CD4-positive, alpha-beta T cell treated with Interleukin-12 subunit alpha and Interleukin-12 subunit beta, for 1 hour (primary cell): ENCODE measurements around the gene OXCT1.
"Not testable (repeated sequence)": the region's sequence is repeated elsewhere in the genome, so short reads cannot be mapped to it uniquely, and the experiment has no call there.

Experiments used
- DNase-seq: peaks from one replicate; pipeline ENCODE4 v3.0.0-alpha.2; 2020

OXCT1 gene

GRCh38 chr5:41772056-41772455 lies 98.2 kb downstream of the OXCT1 start:
- DNase-seq = no peak

DNA sequence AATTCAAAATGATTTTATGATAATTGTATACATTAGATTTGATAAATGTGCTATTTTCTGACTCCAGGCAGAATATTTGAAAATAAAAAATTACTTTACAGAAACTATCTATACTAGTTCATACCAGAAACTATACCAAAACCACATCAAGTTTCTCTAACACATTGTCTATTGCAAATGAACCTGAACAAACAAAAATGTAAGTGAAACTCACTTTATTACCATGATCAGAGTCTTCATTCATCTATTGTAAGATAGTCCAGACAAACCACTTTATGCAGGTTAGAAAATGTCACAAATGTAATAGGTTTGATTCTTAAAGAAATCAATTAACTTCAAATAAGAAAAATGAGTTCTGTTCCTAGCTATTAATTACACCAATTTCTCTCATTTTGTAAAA lies 99.4 kb downstream of the OXCT1 start:
- no peak for DNase-seq

DNA sequence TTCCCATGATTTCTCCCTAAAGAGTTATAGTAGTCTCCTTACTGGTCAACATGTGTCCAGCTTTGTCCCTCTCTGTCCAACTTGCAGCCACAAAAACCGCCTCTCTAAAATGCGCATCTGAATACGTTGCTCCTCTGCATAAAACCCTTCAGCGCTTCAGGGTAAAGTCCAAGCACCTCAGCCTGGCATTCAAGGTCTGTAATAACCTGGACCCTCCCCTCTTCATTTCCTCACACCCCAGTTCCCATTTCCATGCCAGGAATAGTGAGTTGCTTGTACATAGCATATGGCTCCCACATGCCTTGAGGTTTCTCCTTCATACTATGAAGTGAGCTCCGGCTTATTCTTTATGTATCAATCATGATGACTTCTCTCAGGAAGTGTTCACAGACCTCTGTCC lies 101.5 kb downstream of the OXCT1 start:
- no peak for DNase-seq

- no peak for DNase-seq
Measured at GRCh38 chr5:41764650-41765049, 105.6 kb downstream of the OXCT1 start.

DNA sequence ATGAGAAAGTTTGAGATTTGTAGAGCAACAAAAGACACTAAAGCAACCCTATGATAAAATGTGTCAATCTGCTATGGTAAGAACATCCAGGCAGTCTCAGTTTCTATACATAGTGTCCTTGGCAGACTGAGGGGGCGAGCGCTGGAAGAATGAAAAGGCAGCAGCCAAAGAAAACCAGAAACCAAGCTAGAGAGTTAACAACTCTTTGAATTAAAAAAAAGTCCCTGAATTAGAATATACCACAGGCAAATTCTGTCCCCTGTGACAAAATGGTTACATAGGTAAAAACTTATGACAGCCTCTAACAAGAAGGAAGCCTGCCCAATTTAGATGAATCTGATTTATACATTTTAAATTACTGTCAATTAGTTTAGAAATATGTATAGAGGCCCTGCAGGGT lies 106.7 kb downstream of the OXCT1 start:
- no peak for DNase-seq

DNA sequence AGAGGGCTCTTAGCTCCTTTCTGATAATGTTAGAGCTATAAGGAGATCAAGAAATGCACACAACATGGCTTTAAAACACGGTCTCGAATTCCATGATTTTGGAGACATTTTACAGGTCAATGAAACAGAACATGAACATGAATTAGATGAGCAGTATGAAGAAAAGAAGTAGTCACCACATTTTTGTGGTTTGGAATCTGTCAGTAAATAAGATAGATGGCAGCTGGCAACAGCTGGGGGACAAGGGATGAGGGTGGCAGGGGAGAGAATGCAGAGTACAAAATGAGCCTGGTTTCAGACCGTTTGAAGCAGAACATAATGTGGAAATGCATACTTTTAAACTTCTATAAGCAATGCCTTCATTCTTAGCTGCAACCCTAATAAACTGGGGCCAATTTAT lies 107.1 kb downstream of the OXCT1 start:
- DNase-seq = no peak

DNA sequence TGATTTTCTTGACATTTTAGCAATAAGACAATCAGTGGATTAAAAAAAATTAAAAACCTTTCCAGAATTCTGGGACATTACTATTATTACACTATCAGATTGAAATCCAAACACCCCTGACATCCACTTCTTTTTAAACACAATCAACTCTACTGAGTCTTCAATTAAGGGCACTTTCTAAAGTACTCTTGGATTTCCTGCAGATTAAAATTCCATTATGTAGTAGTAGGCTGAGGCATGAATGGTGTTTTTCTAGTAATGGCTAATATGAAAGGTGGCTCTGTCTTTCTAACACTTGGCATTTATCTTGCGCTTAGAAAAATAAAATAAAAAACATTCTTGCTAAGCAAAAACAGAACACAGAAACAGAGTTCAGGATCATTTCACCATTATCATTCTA lies 107.8 kb downstream of the OXCT1 start:
- DNase-seq = no peak

DNA sequence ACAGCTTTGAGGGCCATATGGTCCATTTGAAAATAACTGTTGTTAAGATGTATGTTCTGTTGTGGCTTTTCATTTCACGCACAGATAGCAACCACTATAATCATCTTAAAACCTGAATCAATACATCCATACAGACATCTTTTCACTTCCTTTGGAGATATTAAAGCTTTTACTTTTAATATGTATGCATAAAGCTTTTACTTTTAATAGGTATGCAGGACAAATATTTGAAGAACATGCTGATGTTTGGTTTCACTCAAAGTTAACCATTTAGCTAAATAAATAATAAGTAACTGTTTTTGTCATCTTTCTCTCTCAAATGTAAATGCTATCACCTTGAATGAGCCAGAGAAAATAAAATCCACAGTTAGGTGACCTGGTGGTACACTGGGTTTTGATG lies 108.6 kb downstream of the OXCT1 start:
- DNase-seq = no peak

DNA sequence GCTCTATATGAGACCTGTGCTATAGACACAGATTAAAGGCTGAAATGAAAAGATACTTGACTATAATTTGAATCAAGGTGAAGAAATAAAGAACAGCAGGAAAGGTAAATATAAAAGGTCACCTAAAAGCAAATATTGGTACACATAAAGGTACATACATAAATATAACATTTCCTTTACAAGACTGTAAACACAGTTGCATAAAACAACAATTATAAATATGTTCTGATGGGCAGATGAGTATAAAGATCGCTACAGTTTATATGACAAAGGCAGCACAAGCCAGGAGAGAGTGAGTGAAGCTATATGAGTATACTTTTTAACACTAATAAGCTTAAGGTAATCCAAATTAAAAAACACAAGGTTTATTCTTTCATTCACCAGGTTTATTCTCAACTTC lies 114.5 kb downstream of the OXCT1 start:
- DNase-seq = no peak

DNA sequence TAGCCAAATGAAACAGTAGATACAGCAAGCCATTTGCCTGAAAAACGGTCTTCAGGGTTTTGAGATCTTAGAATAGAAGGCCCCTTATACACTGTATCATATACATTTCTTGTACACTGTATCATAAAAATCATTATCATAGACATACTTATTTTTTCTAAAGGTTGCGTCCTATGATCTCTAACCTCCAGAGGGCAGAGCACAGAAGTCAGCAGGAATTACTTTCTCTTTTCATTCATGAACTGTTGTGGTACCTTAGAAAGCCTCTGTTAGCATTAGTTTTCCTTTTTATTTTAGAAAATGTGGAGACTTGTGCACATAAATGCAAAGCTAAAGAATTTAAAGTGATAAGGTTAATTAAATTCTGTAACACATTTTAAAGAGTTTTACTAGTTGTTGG lies 115.4 kb downstream of the OXCT1 start:
- DNase-seq = peak; percentile 4

- no peak for DNase-seq
Measured at GRCh38 chr5:41751867-41752266, 118.4 kb downstream of the OXCT1 start.

- no peak for DNase-seq
Measured at GRCh38 chr5:41748631-41749030, 121.6 kb downstream of the OXCT1 start.

DNA sequence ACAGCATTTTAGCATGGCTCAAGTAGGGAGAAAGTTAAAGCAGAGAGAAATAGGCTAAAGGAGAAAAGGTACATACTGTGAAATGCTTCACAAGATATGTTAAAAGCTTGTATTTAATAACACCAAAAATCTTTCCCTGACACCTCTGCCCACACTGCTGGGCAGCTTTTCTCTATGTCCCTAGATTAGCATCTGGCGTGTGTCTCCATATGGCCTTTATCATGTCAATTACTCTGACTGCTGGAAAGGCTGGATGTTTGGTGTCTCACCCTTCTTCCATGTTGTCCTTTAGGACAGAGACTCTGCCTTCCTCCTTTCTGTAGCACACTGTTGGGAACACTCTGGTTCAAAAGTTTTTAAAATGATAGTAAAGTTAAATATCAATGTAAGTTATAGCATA lies 122.5 kb downstream of the OXCT1 start:
- no peak for DNase-seq

DNA sequence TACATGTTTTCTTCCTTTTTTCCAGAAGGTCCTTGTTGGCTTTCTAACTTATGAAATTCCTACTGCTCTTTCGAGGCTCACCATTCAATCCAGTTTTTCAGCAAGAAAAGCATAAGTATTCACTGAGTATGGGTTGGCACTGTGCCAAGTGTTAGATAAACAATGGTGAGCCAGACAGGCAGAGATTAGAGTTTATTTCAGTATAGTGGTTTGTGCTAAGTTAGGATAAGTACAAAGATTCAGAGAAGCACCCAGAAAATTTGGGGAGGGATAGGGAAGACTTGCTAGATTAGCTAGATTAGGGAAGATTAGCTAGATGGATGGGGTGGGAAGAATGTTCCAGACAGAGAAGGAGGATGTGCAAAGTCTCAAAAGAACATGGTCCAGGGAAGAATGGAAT lies 122.9 kb downstream of the OXCT1 start:
- no peak for DNase-seq

DNA sequence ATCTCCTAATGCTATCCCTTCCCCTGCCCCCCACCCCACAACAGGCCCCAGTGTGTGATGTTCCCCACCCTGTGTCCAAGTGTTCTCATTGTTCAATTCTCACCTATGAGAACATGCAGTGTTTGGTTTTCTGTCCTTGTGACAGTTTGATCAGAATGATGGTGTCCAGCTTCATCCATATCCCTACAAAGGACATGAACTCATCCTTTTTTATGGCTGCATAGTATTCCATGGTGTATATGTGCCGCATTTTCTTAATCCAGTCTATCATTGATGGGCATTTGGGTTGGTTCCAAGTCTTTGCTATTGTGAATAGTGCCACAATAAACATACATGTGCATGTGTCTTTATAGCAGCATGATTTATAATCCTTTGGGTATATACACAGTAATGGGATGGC lies 127.6 kb downstream of the OXCT1 start:
- not testable (repeated sequence) for DNase-seq

- no peak for DNase-seq
Measured at GRCh38 chr5:41738710-41739354, 131.4 kb downstream of the OXCT1 start.

GRCh38 chr5:41736641-41737040 lies 133.6 kb downstream of the OXCT1 start:
- no peak for DNase-seq

DNA sequence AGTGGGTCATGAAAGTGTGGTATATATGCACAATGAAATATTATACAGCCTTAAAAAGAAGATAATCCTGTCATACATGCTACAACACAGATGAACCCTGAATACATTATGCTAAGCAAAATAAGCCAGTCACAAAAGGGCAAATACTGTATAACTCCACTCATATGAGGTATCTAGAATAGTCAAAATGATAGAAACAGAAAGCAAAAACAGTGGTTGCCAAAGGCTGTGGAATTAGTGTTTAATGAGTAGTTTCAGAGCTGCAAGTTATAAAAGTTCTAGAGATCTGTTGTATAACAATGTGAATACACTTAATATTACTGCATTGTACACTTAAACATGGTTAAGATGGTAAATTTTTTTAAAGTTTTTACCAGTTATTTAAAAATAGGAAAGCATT lies 135.0 kb downstream of the OXCT1 start:
- DNase-seq = no peak

DNA sequence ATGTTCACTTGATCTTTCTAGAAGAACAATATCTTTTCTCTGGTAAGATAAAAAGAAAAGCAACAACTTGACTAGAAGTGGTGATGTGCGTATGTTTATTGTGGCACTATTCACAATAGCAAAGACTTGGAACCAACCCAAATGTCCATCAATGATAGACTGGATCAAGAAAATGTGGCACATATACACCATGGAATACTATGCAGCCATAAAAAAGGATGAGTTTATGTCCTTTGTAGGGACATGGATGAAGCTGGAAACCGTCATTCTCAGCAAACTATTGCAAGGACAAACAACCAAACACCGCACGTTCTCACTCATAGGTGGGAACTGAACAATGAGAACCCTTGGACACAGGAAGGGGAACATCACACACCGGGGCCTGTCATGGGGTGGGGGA lies 140.8 kb downstream of the OXCT1 start:
- not testable (repeated sequence) for DNase-seq

DNA sequence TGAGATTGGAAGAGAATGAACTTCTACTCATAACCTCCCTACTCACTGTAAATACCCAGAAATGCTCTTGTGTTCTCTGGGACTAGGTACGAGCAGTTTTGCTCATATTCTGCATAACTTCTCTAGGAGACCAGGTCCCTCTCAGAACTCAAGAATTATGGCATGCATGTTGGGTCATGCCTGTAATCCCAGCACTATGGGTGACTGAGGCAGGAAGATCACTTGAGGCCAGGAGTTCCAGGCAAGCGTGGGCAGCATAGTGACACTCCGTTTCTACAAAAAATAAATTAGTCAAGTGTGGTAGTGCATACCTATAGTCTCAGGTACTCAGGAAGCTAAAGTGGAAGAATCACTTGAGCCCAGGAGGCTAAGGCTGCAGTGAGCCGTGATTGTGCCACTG lies 141.9 kb downstream of the OXCT1 start:
- no peak for DNase-seq

- no peak for DNase-seq
Measured at GRCh38 chr5:41722359-41722950, 147.8 kb downstream of the OXCT1 start.

DNA sequence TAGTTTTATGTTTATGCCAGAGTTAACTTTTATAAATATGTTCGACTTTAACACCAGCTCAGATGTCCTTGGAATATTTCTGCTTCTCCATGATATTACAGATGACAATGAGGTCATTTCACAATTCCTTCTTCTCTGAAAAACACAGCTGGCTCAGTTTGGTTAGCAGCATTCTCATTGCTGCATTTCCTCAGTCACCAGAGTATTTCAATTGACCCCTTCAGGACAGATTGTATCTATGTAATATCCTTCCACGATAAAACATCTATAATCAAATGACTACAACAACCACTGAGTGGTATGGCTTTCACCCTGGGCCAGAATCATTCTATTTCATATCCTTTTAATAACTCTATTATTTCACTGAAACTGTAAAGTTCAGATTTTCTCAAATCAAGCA lies 148.7 kb downstream of the OXCT1 start:
- no peak for DNase-seq

- DNase-seq = no peak
Measured at GRCh38 chr5:41716382-41716781, 153.8 kb downstream of the OXCT1 start.

GRCh38 chr5:41714446-41714845 lies 155.8 kb downstream of the OXCT1 start:
- not testable (repeated sequence) for DNase-seq

GRCh38 chr5:41708604-41708940 lies 161.7 kb downstream of the OXCT1 start:
- no peak for DNase-seq
